22Rv1 (cell line): ENCODE results near the gene CCDC126.

ENCODE experiments used
- CTCF ChIP-seq: fragments of 450-650 bp; IDR thresholded peaks from 2 replicates; pipeline ENCODE4 v1.5.1; 2017; ENCODE audit warnings: mild to moderate bottlenecking
- ZFX ChIP-seq: fragments of 450-650 bp; IDR thresholded peaks from 2 replicates; pipeline ENCODE4 v1.6.1; 2017; ENCODE audit warnings: antibody characterized with exemption, borderline replicate concordance

- TF ChIP-seq CTCF (no peak), ZFX (no peak)
Observed at GRCh38 chr7:23590529-23590928, 6.7 kb upstream of the CCDC126 start.
